Ishikawa (cell line): ENCODE measurements around the gene CBY1.

ENCODE experiments used
- CEBPB ChIP-seq: IDR thresholded peaks from 2 replicates; pipeline ENCODE4 v1.6.1; 2012
- CREB1 ChIP-seq: IDR thresholded peaks from 2 replicates; pipeline ENCODE4 v1.6.1; 2012; ENCODE audit warnings: low read depth
- EGR1 ChIP-seq: IDR thresholded peaks from 2 replicates; pipeline ENCODE4 v1.6.1; 2012
- EP300 ChIP-seq: IDR thresholded peaks from 2 replicates; pipeline ENCODE4 v1.6.1; 2012; ENCODE audit warnings: borderline replicate concordance
- FOXM1 ChIP-seq: IDR thresholded peaks from 2 replicates; pipeline ENCODE4 v1.6.1; 2012; ENCODE audit warnings: low read depth, borderline replicate concordance
- MAX ChIP-seq: IDR thresholded peaks from 2 replicates; pipeline ENCODE4 v1.6.1; 2012
- NFIC ChIP-seq: IDR thresholded peaks from 2 replicates; pipeline ENCODE4 v1.6.1; 2012
- RAD21 ChIP-seq: IDR thresholded peaks from 2 replicates; pipeline ENCODE4 v1.6.1; 2012; ENCODE audit warnings: low read depth
- REST ChIP-seq: IDR thresholded peaks from 2 replicates; pipeline ENCODE4 v1.6.1; 2012; ENCODE audit warnings: low read depth, mild to moderate bottlenecking
- TAF1 ChIP-seq: IDR thresholded peaks from 2 replicates; pipeline ENCODE4 v1.6.1; 2012; ENCODE audit warnings: low read depth, mild to moderate bottlenecking
- TCF12 ChIP-seq: IDR thresholded peaks from 2 replicates; pipeline ENCODE4 v1.6.1; 2012; ENCODE audit warnings: low read depth
- TEAD4 ChIP-seq: IDR thresholded peaks from 2 replicates; pipeline ENCODE4 v1.6.1; 2012
- USF1 ChIP-seq: IDR thresholded peaks from 2 replicates; pipeline ENCODE4 v1.6.1; 2012
- YY1 ChIP-seq: IDR thresholded peaks from 2 replicates; pipeline ENCODE4 v1.6.1; 2012; ENCODE audit warnings: low read depth

- TF ChIP-seq USF1 (no peak), RAD21 (no peak), TAF1 (no peak), TCF12 (no peak), YY1 (no peak), REST (no peak), NFIC (no peak), FOXM1 (no peak), MAX (no peak), EP300 (no peak), CREB1 (no peak), EGR1 (no peak), TEAD4 (no peak), CEBPB (no peak)
Observed at GRCh38 chr22:38608992-38609750, 47.3 kb upstream of the CBY1 start.
